GM18873 (cell line): ENCODE results near the gene SMAP2.
A peak's percentile ranks its signal among the peaks of the same experiment; 100 is the strongest.
"Not testable (repeated sequence)": the region's sequence is repeated elsewhere in the genome, so short reads cannot be mapped to it uniquely, and the experiment has no call there.

Experiments
- ATAC-seq: cut with Tn5 transposase; IDR thresholded peaks from one replicate; pipeline ENCODE4 v1.9.1; 2021; ENCODE audit warnings: mild to moderate bottlenecking, moderate library complexity, moderate number of reproducible peaks; ENCODE audit not compliant: unreplicated experiment, low FRiP score

The SMAP2 gene

DNA sequence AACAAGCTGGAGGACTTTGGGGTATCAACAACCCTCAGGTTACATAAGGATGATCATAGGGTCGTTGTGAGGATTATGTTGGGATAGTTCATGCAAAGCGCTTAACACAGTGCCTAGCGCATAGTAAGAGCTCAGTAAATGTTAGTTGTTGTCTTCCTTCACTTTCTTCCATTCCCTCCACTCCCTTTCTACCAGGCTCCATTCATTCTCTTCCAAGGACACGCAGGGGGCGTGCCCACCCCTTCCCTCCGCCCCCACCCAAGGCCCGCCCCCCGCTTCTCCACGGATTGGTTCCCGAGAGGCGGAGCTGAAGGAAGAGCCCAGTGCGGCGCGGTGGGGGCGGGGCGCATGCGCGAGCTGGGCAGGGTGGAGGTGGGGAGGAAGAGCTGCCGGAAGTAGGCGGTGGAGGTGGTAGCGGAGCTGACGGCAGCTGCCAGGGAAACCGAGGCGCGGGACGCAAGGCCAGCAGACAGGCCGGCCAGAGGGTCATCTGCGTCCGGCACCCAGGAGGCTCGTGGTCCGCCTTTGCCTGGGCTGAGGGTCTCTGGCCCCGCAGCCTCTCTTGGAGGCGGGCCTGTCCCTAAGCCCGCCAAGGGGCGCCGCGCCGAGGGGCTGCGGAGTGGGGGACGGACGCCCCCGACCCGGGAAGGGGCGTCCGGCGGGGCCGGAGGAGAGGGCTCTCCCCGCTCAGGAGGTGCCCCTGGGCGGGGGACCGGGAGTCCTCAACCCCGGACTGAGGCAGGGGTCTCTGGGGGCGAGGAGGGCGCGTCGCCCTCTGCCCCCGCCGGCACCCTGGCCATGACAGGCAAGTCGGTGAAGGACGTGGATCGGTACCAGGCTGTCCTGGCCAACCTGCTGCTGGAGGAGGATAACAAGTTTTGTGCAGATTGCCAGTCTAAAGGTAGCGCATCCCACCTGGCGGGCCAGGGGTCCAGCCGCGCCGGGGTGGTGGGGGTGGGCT is at the start of gene SMAP2:
Gene SMAP2, plus strand, starts transcription at position 405 of the 961 bp plus-strand sequence. Its CDS starts 394 bp downstream, at position 799.
- peak; percentile 79 for ATAC-seq

- not testable (repeated sequence) for ATAC-seq
These were observed 42.1 kb upstream of the SMAP2 start for GRCh38 chr1:40331403-40331802.

- no peak for ATAC-seq
These were observed 40.8 kb upstream of the SMAP2 start for GRCh38 chr1:40332695-40333094.

DNA sequence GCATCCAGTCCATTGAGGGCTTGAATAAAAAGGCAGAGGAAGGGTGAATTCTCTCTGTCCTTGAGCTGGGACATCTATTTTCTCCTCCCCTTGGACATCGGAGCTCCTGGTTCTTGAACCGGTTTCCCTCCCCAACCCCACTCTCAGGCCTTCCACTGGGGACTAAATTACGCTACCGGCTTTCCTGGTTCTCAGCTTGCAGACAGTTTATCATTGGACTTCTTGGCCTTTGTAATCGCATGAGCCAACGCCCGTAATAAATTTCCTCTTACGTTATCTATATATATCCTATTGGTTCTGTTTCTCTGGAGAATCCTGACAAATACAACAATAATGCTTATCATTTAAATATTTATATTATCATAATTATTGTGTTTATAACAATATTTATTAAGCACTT is 36.1 kb upstream of the SMAP2 start:
- ATAC-seq = no peak

GRCh38 chr1:40338745-40339419 is 34.6 kb upstream of the SMAP2 start:
- no peak for ATAC-seq

DNA sequence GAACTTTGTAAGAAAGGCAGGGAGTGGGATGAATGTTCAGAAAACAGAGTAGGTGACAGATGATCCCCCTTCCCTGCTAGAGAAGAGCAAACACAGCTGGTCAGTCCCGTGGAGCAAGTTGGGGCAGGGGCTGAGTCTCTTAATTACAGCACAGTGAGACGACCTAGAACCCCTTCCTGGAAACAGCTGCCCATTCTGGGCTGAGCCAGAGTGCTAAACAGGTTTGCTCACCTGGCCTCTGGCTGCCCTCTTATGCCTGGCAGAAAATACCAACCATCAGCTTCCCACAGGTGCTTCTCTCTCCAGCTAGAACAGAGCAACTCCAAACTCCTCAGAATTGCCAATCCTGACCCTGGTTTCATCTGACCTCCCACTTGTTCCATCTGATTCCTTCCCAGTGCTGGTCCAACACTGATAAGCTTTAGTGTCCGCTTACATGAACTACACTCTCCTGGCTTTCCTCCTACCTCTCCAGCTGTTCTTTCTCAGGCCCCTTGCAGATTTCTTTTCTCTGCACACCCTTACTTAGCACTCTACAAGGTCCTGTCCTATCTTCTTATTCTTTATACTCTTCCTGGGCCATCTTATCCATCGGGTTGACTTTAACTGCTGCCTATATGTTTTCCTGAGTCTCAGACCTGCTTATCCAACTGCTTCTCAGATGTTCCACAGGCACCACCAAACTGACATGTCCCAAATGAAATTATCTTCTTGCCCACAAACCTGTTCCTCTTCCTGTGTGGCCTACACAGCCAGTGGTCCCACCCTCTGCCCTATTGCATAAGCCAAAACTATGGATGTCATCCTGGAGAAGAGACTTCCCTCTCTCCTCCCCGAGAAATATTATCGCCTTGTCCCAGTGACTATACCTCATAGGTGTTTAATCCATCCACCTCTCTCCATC is 33.9 kb upstream of the SMAP2 start:
- ATAC-seq = no peak

DNA sequence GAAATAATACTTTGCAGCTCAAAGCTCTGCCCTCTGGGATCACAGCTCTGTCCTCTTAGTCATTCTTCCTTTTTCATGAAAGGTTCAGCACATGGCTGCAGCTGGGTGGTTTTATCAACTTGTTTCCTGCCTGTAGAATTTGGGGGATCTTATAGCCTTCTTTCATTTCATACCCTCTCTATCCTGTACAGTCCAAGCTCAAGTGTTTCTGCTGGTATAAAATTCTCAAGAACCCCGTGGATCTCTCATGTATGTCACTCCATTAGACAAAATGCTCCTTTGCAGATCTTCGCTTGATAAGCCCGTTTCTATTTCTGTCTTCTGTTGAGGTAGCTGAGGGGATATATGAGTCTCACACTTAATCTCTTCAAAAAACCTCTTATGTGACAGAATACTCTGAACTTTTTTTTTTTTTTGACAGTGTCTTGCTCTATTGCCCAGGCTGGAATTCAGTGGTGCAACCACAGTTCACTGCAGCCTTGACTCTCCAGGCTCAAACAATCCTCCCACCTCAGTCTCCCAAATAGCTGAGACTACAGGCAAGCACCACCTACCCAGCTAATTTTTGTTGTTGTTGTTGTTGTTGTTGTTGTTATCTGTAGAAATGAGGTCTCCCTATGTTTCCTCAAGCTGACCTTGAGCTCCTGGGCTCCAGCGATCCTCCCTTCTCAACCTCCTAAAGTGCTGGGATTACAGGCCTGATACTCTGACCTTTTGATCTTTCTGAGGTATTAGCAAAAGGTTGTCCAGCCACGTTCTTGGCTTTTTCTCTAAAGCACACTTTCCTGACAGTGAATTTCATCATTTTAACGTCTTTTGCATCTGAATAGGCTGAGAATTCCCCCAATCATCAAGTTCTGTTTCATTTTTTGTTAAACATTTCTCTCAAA is 31.8 kb upstream of the SMAP2 start:
- ATAC-seq = no peak

- not testable (repeated sequence) for ATAC-seq
These were observed 31.2 kb upstream of the SMAP2 start for GRCh38 chr1:40342381-40342717.

DNA sequence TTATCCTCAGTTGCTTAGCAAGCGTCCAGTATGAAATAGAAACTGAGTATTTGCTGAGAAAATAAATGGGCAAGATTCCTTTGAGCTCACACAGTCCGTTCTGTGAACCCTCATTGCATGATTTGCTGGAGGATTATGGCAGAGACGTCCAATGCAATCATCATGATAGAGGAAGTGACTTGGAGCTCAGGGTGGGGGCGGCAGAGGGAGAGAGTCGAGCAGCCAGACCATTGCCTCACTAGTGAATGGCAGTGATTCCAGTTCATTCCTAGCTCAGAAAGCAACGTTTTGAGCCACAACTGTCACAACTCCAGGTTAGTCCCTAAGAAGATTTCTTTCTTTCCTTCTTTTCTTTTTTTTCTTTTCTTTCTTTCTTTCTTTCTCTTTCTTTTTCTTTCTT is 28.9 kb upstream of the SMAP2 start:
- no peak for ATAC-seq

DNA sequence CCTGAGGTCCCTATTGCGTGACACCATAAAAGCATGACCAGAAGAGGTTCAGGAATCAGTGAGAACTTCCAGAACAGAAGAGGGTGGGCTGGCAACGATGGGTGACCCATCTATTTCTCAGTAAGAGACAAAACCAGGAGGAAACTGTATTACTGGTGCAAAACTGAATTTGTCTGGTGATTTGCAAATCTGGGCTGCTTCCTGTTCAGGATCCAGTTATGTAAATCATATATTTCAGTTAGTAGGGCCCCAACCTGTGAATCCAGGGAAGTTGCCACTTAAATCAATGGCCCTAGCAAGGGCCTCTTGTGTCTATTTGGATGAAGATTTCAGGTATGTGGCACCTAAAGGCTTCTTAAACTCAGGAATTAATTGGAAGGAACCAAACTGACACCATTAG is 23.1 kb upstream of the SMAP2 start:
- no peak for ATAC-seq

DNA sequence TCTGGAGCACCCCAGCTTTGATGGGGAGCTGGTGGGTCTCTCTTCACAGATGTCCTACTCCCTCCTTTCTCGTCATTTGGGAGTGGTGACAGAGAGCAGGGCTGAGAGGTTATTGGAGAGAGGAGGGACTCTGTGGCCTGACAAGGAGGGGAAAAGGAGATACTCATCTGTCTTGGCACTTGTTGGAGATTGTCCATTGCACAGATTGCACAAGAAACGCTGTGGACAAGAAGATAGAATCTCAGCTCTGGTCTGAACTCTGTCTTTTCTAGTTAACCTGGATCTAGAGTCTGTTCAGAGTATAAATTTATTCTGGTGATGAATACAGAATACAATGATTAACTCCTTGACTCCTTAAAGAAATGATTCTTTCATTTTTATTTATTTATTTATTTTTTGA is 22.4 kb upstream of the SMAP2 start:
- no peak for ATAC-seq

GRCh38 chr1:40352126-40352525 is 21.4 kb upstream of the SMAP2 start:
- ATAC-seq = no peak

DNA sequence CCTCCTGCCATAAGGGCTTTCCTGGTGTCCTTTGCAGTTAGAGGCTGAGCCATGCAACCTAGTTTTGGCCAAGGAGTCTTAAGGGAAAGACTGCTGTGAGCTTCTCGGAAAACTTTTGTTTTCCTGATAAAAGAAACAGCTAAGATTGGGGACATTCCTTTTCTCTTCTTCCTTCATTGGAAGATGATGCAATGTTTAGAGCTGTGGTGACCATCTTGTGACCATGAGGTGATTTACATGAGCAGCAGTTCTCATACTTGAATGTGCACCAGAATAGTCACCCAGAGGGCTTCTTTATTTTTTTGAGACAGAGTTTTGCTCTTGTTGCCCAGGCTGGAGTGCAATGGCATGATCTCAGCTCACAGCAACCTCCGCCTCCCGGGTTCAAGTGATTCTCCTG is 20.4 kb upstream of the SMAP2 start:
- ATAC-seq = no peak

DNA sequence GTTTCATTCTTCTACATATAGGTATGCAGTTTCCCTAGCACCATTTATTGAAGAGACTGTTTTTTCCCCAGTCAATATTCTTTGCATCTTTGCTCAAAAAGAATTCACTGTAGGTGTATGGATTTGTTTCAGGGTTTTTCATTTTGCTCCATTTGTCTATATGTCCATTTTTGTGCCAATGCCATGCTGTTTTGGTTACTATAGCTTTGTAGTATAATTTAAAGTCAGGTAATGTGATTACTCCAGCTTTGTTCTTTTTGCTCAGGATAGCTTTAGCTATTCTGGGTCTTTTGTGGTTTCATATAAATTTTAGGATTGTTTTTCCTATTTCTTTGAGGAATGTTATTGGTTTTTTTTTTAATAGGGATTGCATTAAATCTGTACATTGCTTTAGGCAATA is 15.9 kb upstream of the SMAP2 start:
- ATAC-seq = no peak

GRCh38 chr1:40360631-40361030 is 12.9 kb upstream of the SMAP2 start:
- no peak for ATAC-seq

GRCh38 chr1:40361201-40361600 is 12.3 kb upstream of the SMAP2 start:
- ATAC-seq = no peak

- ATAC-seq = no peak
These were observed 11.9 kb upstream of the SMAP2 start for GRCh38 chr1:40361637-40362036.

- no peak for ATAC-seq
These were observed 11.3 kb upstream of the SMAP2 start for GRCh38 chr1:40362199-40362598.

DNA sequence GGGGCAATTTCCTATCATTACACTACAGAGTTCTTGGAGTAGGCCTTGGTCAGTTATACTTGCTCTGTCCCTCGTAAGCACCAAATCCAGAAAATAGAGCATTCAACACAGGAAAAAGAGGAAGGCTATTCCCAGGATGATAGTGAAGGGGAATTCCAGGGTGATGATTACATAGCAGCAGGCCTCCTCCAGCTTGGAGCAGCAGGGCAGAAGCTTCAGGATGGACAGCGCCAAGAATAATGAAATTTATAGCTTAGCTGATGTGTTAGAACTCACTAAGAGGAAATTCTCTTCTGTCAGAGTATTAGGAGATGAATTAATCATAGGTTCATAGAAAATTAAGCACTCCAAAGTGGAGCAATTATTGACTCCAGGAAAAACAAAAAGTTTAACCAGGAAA is 10.8 kb upstream of the SMAP2 start:
- no peak for ATAC-seq

GRCh38 chr1:40363721-40364120 is 9.8 kb upstream of the SMAP2 start:
- no peak for ATAC-seq
